DMS114 treated with DMSO at 0.1 percent for 48 hours (cell line): Measurements from ENCODE around the gene CPNE1.

Source experiments
- DNase-seq: peaks from one replicate; lab custom pipeline; 2025; ENCODE audit not compliant: unreplicated experiment; lab: John Stamatoyannopoulos, UW

Gene CPNE1

GRCh38 chr20:35654415-35654814 lies 10.3 kb downstream of the CPNE1 start:
- no peak for DNase-seq

- DNase-seq: no peak
Measured at GRCh38 chr20:35653893-35654292, 10.8 kb downstream of the CPNE1 start.

- no peak for DNase-seq
Measured at GRCh38 chr20:35653430-35653734, 11.3 kb downstream of the CPNE1 start.

- no peak for DNase-seq
Measured at GRCh38 chr20:35652641-35653429, 11.9 kb downstream of the CPNE1 start.

GRCh38 chr20:35651958-35652357 lies 12.7 kb downstream of the CPNE1 start:
- no peak for DNase-seq

GRCh38 chr20:35650632-35651031 lies 14.1 kb downstream of the CPNE1 start:
- no peak for DNase-seq

GRCh38 chr20:35648836-35649235 lies 15.9 kb downstream of the CPNE1 start:
- no peak for DNase-seq

- no peak for DNase-seq
Measured at GRCh38 chr20:35644806-35645205, 19.9 kb downstream of the CPNE1 start.

- no peak for DNase-seq
Measured at GRCh38 chr20:35643045-35643444, 21.7 kb downstream of the CPNE1 start.

- DNase-seq: no peak
Measured at GRCh38 chr20:35641743-35642142, 23.0 kb downstream of the CPNE1 start.

GRCh38 chr20:35640724-35641123 lies 24.0 kb downstream of the CPNE1 start:
- DNase-seq: no peak

- no peak for DNase-seq
Measured at GRCh38 chr20:35638751-35639150, 25.9 kb downstream of the CPNE1 start.

- DNase-seq: no peak
Measured at GRCh38 chr20:35637276-35637675, 27.4 kb downstream of the CPNE1 start.

- DNase-seq: no peak
Measured at GRCh38 chr20:35636095-35636494, 28.6 kb downstream of the CPNE1 start.

- DNase-seq: no peak
Measured at GRCh38 chr20:35635652-35636051, 29.0 kb downstream of the CPNE1 start.

GRCh38 chr20:35632539-35633115 lies 32.1 kb downstream of the CPNE1 start:
- DNase-seq: no peak

- no peak for DNase-seq
Measured at GRCh38 chr20:35630636-35631035, 34.1 kb downstream of the CPNE1 start.

GRCh38 chr20:35629427-35630145 lies 35.1 kb downstream of the CPNE1 start:
- no peak for DNase-seq

- DNase-seq: no peak
Measured at GRCh38 chr20:35627121-35627520, 37.6 kb downstream of the CPNE1 start.

GRCh38 chr20:35626386-35627001 lies 38.2 kb downstream of the CPNE1 start:
- no peak for DNase-seq

GRCh38 chr20:35625584-35626385 lies 38.9 kb downstream of the CPNE1 start:
- no peak for DNase-seq
